ENCODE results near the gene NFIX.

The NFIX gene

GRCh38 chr19:13035820-13036365, 40.6 kb downstream of the NFIX start:
- Mint-ChIP-seq H3K9me3 (no peaks in the 10 kb centered on the region), H3K27me3 (no peaks in the 10 kb centered on the region), H3K4me3 (no peak overlapping the region), H3K27ac (no peak overlapping the region), H3K4me1 (peaks cover 5% of the 10 kb centered on the region), H3K36me3 (ENCODE audit: low read depth) (no peaks in the 10 kb centered on the region)
- ATAC-seq (no peak), DNase-seq (no peak)

GRCh38 chr19:13036366-13036976, 41.2 kb downstream of the NFIX start:
- Mint-ChIP-seq H3K9me3 (no peaks in the 10 kb centered on the region), H3K4me3 (no peak overlapping the region), H3K36me3 (ENCODE audit: low read depth) (no peaks in the 10 kb centered on the region), H3K4me1 (peaks cover 5% of the 10 kb centered on the region), H3K27me3 (no peaks in the 10 kb centered on the region), H3K27ac (no peak overlapping the region)
- ATAC-seq = no peak
- no peak for DNase-seq

GRCh38 chr19:13037161-13037560, 41.9 kb downstream of the NFIX start:
- Mint-ChIP-seq H3K4me3 (no peak overlapping the region), H3K4me1 (peaks cover 5% of the 10 kb centered on the region), H3K27ac (peak overlapping the region; percentile 6), H3K27me3 (no peaks in the 10 kb centered on the region), H3K9me3 (no peaks in the 10 kb centered on the region), H3K36me3 (ENCODE audit: low read depth) (no peaks in the 10 kb centered on the region)
- ATAC-seq = no peak
- no peak for DNase-seq

- H3K4me1 Mint-ChIP-seq = peaks cover 6% of the 10 kb centered on the region
- no peaks in the 10 kb centered on the region for H3K36me3 Mint-ChIP-seq (ENCODE audit: low read depth)
- no peaks in the 10 kb centered on the region for H3K27me3 Mint-ChIP-seq
- H3K27ac Mint-ChIP-seq = no peak overlapping the region
- no peak for DNase-seq
- H3K4me3 Mint-ChIP-seq = no peak overlapping the region
- no peaks in the 10 kb centered on the region for H3K9me3 Mint-ChIP-seq
- ATAC-seq = no peak
Measured at GRCh38 chr19:13037731-13038130, 42.5 kb downstream of the NFIX start.

GRCh38 chr19:13038306-13039210, 43.3 kb downstream of the NFIX start:
- Mint-ChIP-seq H3K4me3 (no peak overlapping the region), H3K27ac (no peak overlapping the region), H3K4me1 (peaks cover 13% of the 10 kb centered on the region), H3K36me3 (ENCODE audit: low read depth) (no peaks in the 10 kb centered on the region), H3K9me3 (no peaks in the 10 kb centered on the region), H3K27me3 (no peaks in the 10 kb centered on the region)
- ATAC-seq = no peak
- DNase-seq = no peak

- no peak overlapping the region for H3K4me3 Mint-ChIP-seq
- no peaks in the 10 kb centered on the region for H3K9me3 Mint-ChIP-seq
- DNase-seq (no peak), ATAC-seq (no peak)
- H3K4me1 Mint-ChIP-seq = peaks cover 17% of the 10 kb centered on the region
- no peak overlapping the region for H3K27ac Mint-ChIP-seq
- H3K27me3 Mint-ChIP-seq = no peaks in the 10 kb centered on the region
- H3K36me3 Mint-ChIP-seq (ENCODE audit: low read depth) = no peaks in the 10 kb centered on the region
Measured at GRCh38 chr19:13039211-13039789, 44.0 kb downstream of the NFIX start.

DNA sequence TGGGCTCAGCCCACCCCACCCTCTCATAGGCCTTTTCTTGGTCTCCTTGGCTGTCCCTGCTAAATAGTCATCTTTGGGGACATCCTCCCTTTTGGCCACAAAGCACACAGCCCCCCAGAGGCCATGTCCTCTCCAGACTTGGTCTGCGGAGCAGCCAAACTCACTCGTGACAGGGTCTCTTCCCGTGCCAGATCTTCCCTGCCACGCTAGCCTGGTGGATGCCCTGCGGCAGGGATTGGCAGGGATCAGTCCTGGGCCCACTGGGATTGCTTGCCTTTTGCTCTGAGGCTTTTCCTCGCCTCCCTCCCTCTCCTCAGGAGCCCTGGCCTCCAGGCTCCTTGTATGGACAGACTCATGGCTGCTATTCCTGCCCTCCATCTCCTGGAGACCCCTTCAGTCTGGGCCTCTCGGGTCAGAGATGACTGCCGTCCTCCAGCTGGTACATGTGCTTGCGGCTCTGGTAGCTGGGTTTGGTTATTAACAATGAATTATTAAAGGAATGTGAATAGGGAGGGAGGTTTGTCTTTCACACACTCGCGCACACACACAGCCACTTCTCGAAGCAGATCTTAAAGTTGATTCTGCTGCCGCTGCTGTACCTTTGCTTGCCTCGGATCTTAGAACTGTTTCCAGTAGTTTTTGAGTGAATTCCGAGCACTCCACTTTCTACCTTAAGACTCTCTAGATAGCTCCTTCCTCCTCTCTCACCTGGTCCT, 45.1 kb downstream of the NFIX start:
- Mint-ChIP-seq H3K4me1 (peaks cover 28% of the 10 kb centered on the region), H3K9me3 (no peaks in the 10 kb centered on the region), H3K27me3 (no peaks in the 10 kb centered on the region), H3K27ac (no peak overlapping the region), H3K4me3 (no peak overlapping the region), H3K36me3 (ENCODE audit: low read depth) (no peaks in the 10 kb centered on the region)
- DNase-seq (no peak), ATAC-seq (no peak)

DNA sequence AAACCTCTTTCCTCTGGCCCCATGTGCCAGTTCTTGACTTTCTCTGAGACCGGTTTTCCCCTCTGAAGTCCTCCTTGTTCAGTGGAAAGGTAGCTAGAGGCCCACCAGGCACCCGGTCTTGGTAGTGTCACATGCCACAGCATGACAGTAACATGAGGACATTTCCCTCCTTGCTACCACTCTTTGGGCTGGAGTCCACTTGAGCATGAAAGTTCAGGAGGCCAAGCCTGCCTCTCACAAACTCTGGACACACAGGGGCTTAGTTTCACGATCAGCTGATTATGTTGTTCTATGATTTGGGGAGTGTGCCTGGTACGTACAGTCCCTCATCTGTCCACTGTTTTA, 45.6 kb downstream of the NFIX start:
- Mint-ChIP-seq H3K4me1 (peaks cover 31% of the 10 kb centered on the region), H3K36me3 (ENCODE audit: low read depth) (no peaks in the 10 kb centered on the region), H3K27me3 (no peaks in the 10 kb centered on the region), H3K4me3 (no peak overlapping the region), H3K27ac (no peak overlapping the region), H3K9me3 (no peaks in the 10 kb centered on the region)
- no peak for ATAC-seq
- no peak for DNase-seq

GRCh38 chr19:13042443-13043130, 47.3 kb downstream of the NFIX start:
- no peak overlapping the region for H3K4me3 Mint-ChIP-seq
- DNase-seq (no peak), ATAC-seq (no peak)
- H3K4me1 Mint-ChIP-seq = peaks cover 28% of the 10 kb centered on the region
- no peaks in the 10 kb centered on the region for H3K27me3 Mint-ChIP-seq
- H3K36me3 Mint-ChIP-seq (ENCODE audit: low read depth) = no peaks in the 10 kb centered on the region
- no peak overlapping the region for H3K27ac Mint-ChIP-seq
- no peaks in the 10 kb centered on the region for H3K9me3 Mint-ChIP-seq

- Mint-ChIP-seq H3K4me1 (peaks cover 28% of the 10 kb centered on the region), H3K36me3 (ENCODE audit: low read depth) (no peaks in the 10 kb centered on the region), H3K4me3 (no peak overlapping the region), H3K27ac (no peak overlapping the region), H3K27me3 (no peaks in the 10 kb centered on the region), H3K9me3 (no peaks in the 10 kb centered on the region)
- DNase-seq (no peak), ATAC-seq (no peak)
Measured at GRCh38 chr19:13043285-13043684, 48.0 kb downstream of the NFIX start.

DNA sequence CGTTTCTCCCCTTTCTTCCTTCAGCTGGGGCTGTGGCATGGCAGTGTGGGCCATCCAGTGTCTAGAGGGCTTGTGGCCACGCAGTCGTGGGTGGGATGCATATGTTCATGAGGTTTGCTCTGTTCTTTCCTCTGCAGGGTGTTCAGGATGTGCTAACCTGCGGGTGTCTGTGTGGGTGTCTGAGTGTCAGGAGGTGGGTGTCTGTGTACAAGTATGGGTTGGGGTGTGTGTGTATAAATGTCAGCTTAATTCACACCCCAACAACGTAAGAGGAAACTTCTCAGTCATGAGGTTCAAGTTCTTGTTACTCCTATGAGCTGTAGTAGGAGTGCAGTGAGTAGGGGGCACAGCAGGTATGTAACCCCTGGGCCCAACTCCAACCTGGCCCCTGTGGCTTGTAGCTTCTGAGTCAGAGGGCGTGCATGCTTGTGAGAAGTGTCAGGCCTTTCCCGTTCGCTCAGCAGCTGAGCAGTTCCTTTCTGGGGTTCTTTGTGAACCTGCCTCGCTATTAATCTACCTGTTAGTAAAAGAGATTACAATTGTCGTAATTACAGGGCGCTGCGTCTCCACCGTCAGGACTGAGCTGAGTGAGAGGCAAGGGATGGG, 49.1 kb downstream of the NFIX start:
- H3K27ac Mint-ChIP-seq = peak overlapping the region; percentile 53
- no peaks in the 10 kb centered on the region for H3K9me3 Mint-ChIP-seq
- DNase-seq = peak; percentile 38
- no peaks in the 10 kb centered on the region for H3K27me3 Mint-ChIP-seq
- H3K36me3 Mint-ChIP-seq (ENCODE audit: low read depth) = no peaks in the 10 kb centered on the region
- H3K4me1 Mint-ChIP-seq = peaks cover 28% of the 10 kb centered on the region
- H3K4me3 Mint-ChIP-seq = peak overlapping the region; percentile 0
- peak; percentile 81 for ATAC-seq

DNA sequence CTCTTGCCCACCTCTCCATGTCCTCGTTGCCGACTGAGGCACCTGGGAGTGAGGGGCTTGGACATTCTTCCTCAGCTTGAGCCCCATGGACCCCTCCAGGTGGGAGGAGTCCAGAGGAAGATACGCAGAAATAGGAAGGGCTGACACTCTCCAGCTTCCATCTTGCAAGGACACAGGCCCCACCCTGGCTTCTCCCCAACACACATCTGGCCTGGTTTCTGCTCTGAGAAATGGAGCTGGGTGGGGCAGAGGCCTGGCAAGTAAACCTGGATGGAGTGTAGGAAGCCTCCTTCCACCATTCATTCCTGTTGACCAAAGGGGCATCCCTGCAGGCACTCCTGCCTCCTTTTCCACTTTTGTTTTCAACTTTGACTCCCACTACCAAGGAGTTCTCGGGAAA, 50.5 kb downstream of the NFIX start:
- Mint-ChIP-seq H3K36me3 (ENCODE audit: low read depth) (no peaks in the 10 kb centered on the region), H3K4me3 (no peak overlapping the region), H3K27me3 (no peaks in the 10 kb centered on the region), H3K4me1 (peaks cover 28% of the 10 kb centered on the region), H3K27ac (no peak overlapping the region), H3K9me3 (no peaks in the 10 kb centered on the region)
- no peak for ATAC-seq
- no peak for DNase-seq

DNA sequence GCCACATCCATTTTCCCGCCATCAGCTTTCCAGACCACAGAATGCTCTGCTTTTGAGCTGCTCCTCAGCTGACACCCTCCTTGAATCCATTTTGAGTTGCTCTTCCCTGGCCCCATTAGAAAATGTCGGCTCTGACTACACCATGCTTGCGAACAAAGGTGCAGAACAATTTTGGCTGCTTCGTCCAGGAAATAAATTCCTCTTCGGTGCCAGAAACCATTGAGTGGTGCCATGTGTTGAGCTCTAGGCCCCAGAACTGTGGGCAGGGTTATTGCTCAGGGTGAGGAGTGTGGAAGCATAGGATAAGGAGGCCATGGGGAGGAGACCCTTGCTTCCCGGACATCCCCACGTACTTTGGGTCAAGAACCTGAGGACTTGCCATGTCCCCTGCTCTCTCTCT, 52.1 kb downstream of the NFIX start:
- Mint-ChIP-seq H3K27ac (no peak overlapping the region), H3K27me3 (no peaks in the 10 kb centered on the region), H3K9me3 (no peaks in the 10 kb centered on the region), H3K4me3 (no peak overlapping the region), H3K4me1 (peaks cover 37% of the 10 kb centered on the region), H3K36me3 (ENCODE audit: low read depth) (no peaks in the 10 kb centered on the region)
- no peak for DNase-seq
- no peak for ATAC-seq

DNA sequence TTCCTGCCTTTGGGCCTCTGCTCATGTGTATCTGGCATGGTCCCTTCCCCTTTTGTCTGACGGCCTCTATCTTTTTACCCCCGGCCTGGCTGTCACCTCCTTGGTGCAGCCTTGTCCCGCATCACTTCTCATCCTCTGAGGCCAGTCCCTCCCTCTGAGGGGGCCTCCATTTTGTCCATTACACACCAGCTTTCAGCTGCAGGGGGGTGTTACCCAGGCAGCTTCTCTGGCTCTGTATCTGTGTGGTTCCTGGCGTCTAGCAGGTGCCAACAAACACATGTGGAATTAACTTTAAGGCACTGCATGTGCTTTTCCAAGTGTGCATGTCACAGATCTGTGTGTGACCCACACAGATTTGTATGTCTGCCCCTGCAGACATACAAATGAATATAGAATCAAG, 55.0 kb downstream of the NFIX start:
- peaks cover 13% of the 10 kb centered on the region for H3K4me1 Mint-ChIP-seq
- no peaks in the 10 kb centered on the region for H3K9me3 Mint-ChIP-seq
- ATAC-seq (no peak), DNase-seq (no peak)
- no peaks in the 10 kb centered on the region for H3K36me3 Mint-ChIP-seq (ENCODE audit: low read depth)
- no peaks in the 10 kb centered on the region for H3K27me3 Mint-ChIP-seq
- no peak overlapping the region for H3K27ac Mint-ChIP-seq
- no peak overlapping the region for H3K4me3 Mint-ChIP-seq

Data from activated naive CD8-positive, alpha-beta T cell treated with anti-CD3 and anti-CD28 coated beads, Interleukin-2, amount 50 U/mL, for 24 hours (primary cell).